ENCODE results near the gene WBP2NL.
A peak's percentile ranks its signal among the peaks of the same experiment; 100 is the strongest.

Gene WBP2NL

GRCh38 chr22:41966225-41966606 lies 32.4 kb upstream of the WBP2NL start:
- H3K9me3 ChIP-seq (ENCODE audit: insufficient read depth, low read length): no peaks in the 10 kb centered on the region
- H3K27ac ChIP-seq (ENCODE audit: low read length): no peak overlapping the region
- 0 out of 2 replicates have a peak, but pooled peaks cover 3% of the 10 kb centered on the region for H3K27me3 ChIP-seq (ENCODE audit: low read depth, low read length)
- H3K4me2 ChIP-seq (ENCODE audit: low read length): no peak overlapping the region
- TF ChIP-seq EZH2phosphoT487 (IDR thresholded peaks at IDR 0.05; ENCODE audit: low read depth) (no peak), CTCF (IDR thresholded peaks at IDR 0.05; ENCODE audit: low read depth, low read length) (no peak)
- no peak overlapping the region for H3K4me3 ChIP-seq (ENCODE audit: low read length)
- H3K9ac ChIP-seq (ENCODE audit: low read length): no peak overlapping the region
- H3K4me1 ChIP-seq (ENCODE audit: low read length): peaks cover 3% of the 10 kb centered on the region; the same call in 1 of the 2 replicates
- 0 out of 2 replicates have a peak overlapping the region, but pooled peaks have one; percentile 22 for H2AFZ ChIP-seq (ENCODE audit: low read depth, low read length)
- no peaks in the 10 kb centered on the region for H4K20me1 ChIP-seq (ENCODE audit: insufficient read depth, low read length)
- H3K79me2 ChIP-seq (ENCODE audit: low read length): no peaks in the 10 kb centered on the region
- no peaks in the 10 kb centered on the region for H3K36me3 ChIP-seq (replicated peaks; ENCODE audit: low read depth, low read length)

GRCh38 chr22:41966607-41967240 lies 31.9 kb upstream of the WBP2NL start:
- H3K4me1 ChIP-seq (ENCODE audit: low read length): peaks cover 3% of the 10 kb centered on the region; the same call in 1 of the 2 replicates
- H2AFZ ChIP-seq (ENCODE audit: low read depth, low read length): peak overlapping the region; percentile 22; the same call in 1 of the 2 replicates
- H3K27me3 ChIP-seq (ENCODE audit: low read depth, low read length): 0 out of 2 replicates have a peak, but pooled peaks cover 3% of the 10 kb centered on the region
- H3K36me3 ChIP-seq (replicated peaks; ENCODE audit: low read depth, low read length): no peaks in the 10 kb centered on the region
- H3K79me2 ChIP-seq (ENCODE audit: low read length): no peaks in the 10 kb centered on the region
- H3K9me3 ChIP-seq (ENCODE audit: insufficient read depth, low read length): no peaks in the 10 kb centered on the region
- no peaks in the 10 kb centered on the region for H4K20me1 ChIP-seq (ENCODE audit: insufficient read depth, low read length)
- no peak overlapping the region for H3K27ac ChIP-seq (ENCODE audit: low read length)
- no peak overlapping the region for H3K4me3 ChIP-seq (ENCODE audit: low read length)
- H3K4me2 ChIP-seq (ENCODE audit: low read length): no peak overlapping the region
- H3K9ac ChIP-seq (ENCODE audit: low read length): no peak overlapping the region
- TF ChIP-seq EZH2phosphoT487 (IDR thresholded peaks at IDR 0.05; ENCODE audit: low read depth) (no peak), CTCF (IDR thresholded peaks at IDR 0.05; ENCODE audit: low read depth, low read length) (peak; percentile 88)

GRCh38 chr22:41968601-41969000 lies 30.0 kb upstream of the WBP2NL start:
- no peak overlapping the region for H2AFZ ChIP-seq (ENCODE audit: low read depth, low read length)
- H3K4me1 ChIP-seq (ENCODE audit: low read length): peaks cover 3% of the 10 kb centered on the region; the same call in 1 of the 2 replicates
- TF ChIP-seq CTCF (IDR thresholded peaks at IDR 0.05; ENCODE audit: low read depth, low read length): no peak
- TF ChIP-seq EZH2phosphoT487 (IDR thresholded peaks at IDR 0.05; ENCODE audit: low read depth): no peak
- no peak overlapping the region for H3K9ac ChIP-seq (ENCODE audit: low read length)
- no peak overlapping the region for H3K4me2 ChIP-seq (ENCODE audit: low read length)
- no peak overlapping the region for H3K27ac ChIP-seq (ENCODE audit: low read length)
- no peaks in the 10 kb centered on the region for H3K79me2 ChIP-seq (ENCODE audit: low read length)
- no peaks in the 10 kb centered on the region for H3K9me3 ChIP-seq (ENCODE audit: insufficient read depth, low read length)
- H3K36me3 ChIP-seq (replicated peaks; ENCODE audit: low read depth, low read length): no peaks in the 10 kb centered on the region
- no peak overlapping the region for H3K4me3 ChIP-seq (ENCODE audit: low read length)
- H4K20me1 ChIP-seq (ENCODE audit: insufficient read depth, low read length): no peaks in the 10 kb centered on the region
- H3K27me3 ChIP-seq (ENCODE audit: low read depth, low read length): no peaks in the 10 kb centered on the region

- no peak for TF ChIP-seq EZH2phosphoT487 (IDR thresholded peaks at IDR 0.05; ENCODE audit: low read depth)
- no peak within 1 kb of the TSS for H3K9ac ChIP-seq (ENCODE audit: low read length)
- no peaks in the 10 kb centered on the region for H3K79me2 ChIP-seq (ENCODE audit: low read length)
- no peaks in the 10 kb centered on the region for H3K27me3 ChIP-seq (ENCODE audit: low read depth, low read length)
- H3K36me3 ChIP-seq (replicated peaks; ENCODE audit: low read depth, low read length): no peaks in the 10 kb centered on the region
- H3K27ac ChIP-seq (ENCODE audit: low read length): no peak within 1 kb of the TSS
- no peak within 1 kb of the TSS for H2AFZ ChIP-seq (ENCODE audit: low read depth, low read length)
- H3K4me2 ChIP-seq (ENCODE audit: low read length): no peak within 1 kb of the TSS
- H4K20me1 ChIP-seq (ENCODE audit: insufficient read depth, low read length): no peaks in the 10 kb centered on the region
- no peaks in the 10 kb centered on the region for H3K9me3 ChIP-seq (ENCODE audit: insufficient read depth, low read length)
- H3K4me1 ChIP-seq (ENCODE audit: low read length): peaks cover 3% of the 10 kb centered on the region; the same call in 1 of the 2 replicates
- no peak within 1 kb of the TSS for H3K4me3 ChIP-seq (ENCODE audit: low read length)
These were observed 29.4 kb upstream of the WBP2NL start, which contains the start of gene SEPTIN3 for GRCh38 chr22:41969110-41969646. Gene SEPTIN3 (plus strand): TSS chr22:41969443. CDS start chr22:41971493, 2,050 bp downstream.

Data from OCI-LY3 (cell line).